GM18907 (cell line): ENCODE data around the gene OPTC.

Experiments used
- ATAC-seq: cut with Tn5 transposase; IDR thresholded peaks from one replicate; pipeline ENCODE4 v1.9.1; 2021; ENCODE audit warnings: mild to moderate bottlenecking, moderate library complexity; ENCODE audit not compliant: unreplicated experiment

OPTC gene

GRCh38 chr1:203556047-203556851 lies 62.3 kb downstream of the OPTC start:
- no peak for ATAC-seq

GRCh38 chr1:203557390-203557789 lies 63.4 kb downstream of the OPTC start:
- ATAC-seq, result no peak

GRCh38 chr1:203558064-203558760 lies 64.3 kb downstream of the OPTC start:
- no peak for ATAC-seq
